Stomach smooth muscle (tissue), 2 donors: ENCODE results near the gene FGD4.

Experiments
- H3K27ac ChIP-seq: one replicate; pipeline ENCODE4 v1.7.0; 2013; ENCODE audit warnings: mild to moderate bottlenecking, low read length, inconsistent platforms
- H3K27me3 ChIP-seq, 2 donors: one replicate each; pipeline ENCODE4 v1.7.0; 2013; ENCODE audit warnings: low read length in 2 of 2; ENCODE audit not compliant: insufficient read depth in 2 of 2, control insufficient read depth in 1 of 2
- H3K36me3 ChIP-seq, 2 donors: one replicate each; pipeline ENCODE4 v1.7.0; 2013; ENCODE audit warnings: low read length in 2 of 2; ENCODE audit not compliant: control insufficient read depth in 2 of 2, insufficient read depth in 2 of 2
- H3K4me1 ChIP-seq: one replicate; pipeline ENCODE4 v1.7.0; 2013; ENCODE audit warnings: low read length; ENCODE audit not compliant: control insufficient read depth, insufficient read depth
- H3K4me3 ChIP-seq, 2 donors: one replicate each; pipeline ENCODE4 v1.7.0; 2013; ENCODE audit warnings: low read length in 2 of 2
- H3K9ac ChIP-seq, 2 donors: one replicate each; pipeline ENCODE4 v1.7.0; 2013; ENCODE audit warnings: low read length in 2 of 2, mild to moderate bottlenecking in 1 of 2
- H3K9me3 ChIP-seq, 2 donors: one replicate each; pipeline ENCODE4 v1.7.0; 2013; ENCODE audit warnings: low read length in 2 of 2; ENCODE audit not compliant: control insufficient read depth in 2 of 2
- donor health status: healthy.
- donor health status: Pancreatic carcinoma.

The FGD4 gene

GRCh38 chr12:32536000-32536345, 136.6 kb downstream of the FGD4 start:
- Histone ChIP-seq H3K36me3 (no peaks in the 10 kb centered on the region), H3K4me3 (peak overlapping the region; percentile 74 to 75), H3K4me1 (peaks cover 20% of the 10 kb centered on the region), H3K9ac (peak overlapping the region; percentile 2 to 52), H3K9me3 (no peaks in the 10 kb centered on the region), H3K27ac (peak overlapping the region; percentile 46), H3K27me3 (no peaks in the 10 kb centered on the region)

GRCh38 chr12:32541754-32542374, 142.5 kb downstream of the FGD4 start:
- peaks cover 27% of the 10 kb centered on the region for H3K4me1 ChIP-seq
- H3K27ac ChIP-seq, result peak overlapping the region; percentile 42
- H3K9ac ChIP-seq, result peak overlapping the region in 1 of 2 donors; percentile 43
- peak overlapping the region; percentile 29 to 30 for H3K4me3 ChIP-seq
- H3K36me3 ChIP-seq, result no peaks in the 10 kb centered on the region
- no peaks in the 10 kb centered on the region for H3K9me3 ChIP-seq
- no peaks in the 10 kb centered on the region for H3K27me3 ChIP-seq

- H3K27me3 ChIP-seq, result no peaks in the 10 kb centered on the region
- H3K9me3 ChIP-seq, result no peaks in the 10 kb centered on the region
- H3K36me3 ChIP-seq, result no peaks in the 10 kb centered on the region
- H3K27ac ChIP-seq, result peak overlapping the region; percentile 42
- H3K9ac ChIP-seq, result peak overlapping the region; percentile 21 to 43
- H3K4me3 ChIP-seq, result peak overlapping the region; percentile 29 to 30
- H3K4me1 ChIP-seq, result peaks cover 35% of the 10 kb centered on the region
These were observed 143.3 kb downstream of the FGD4 start for GRCh38 chr12:32542428-32543229.

- H3K27me3 ChIP-seq, result no peaks in the 10 kb centered on the region
- H3K9me3 ChIP-seq, result no peaks in the 10 kb centered on the region
- H3K27ac ChIP-seq, result peak overlapping the region; percentile 25
- H3K4me3 ChIP-seq, result no peak overlapping the region
- no peaks in the 10 kb centered on the region for H3K36me3 ChIP-seq
- H3K9ac ChIP-seq, result no peak overlapping the region
- peaks cover 50% of the 10 kb centered on the region for H3K4me1 ChIP-seq
These were observed 145.5 kb downstream of the FGD4 start for GRCh38 chr12:32544893-32545292.

GRCh38 chr12:32545413-32545980, 146.1 kb downstream of the FGD4 start:
- no peaks in the 10 kb centered on the region for H3K27me3 ChIP-seq
- H3K36me3 ChIP-seq, result no peaks in the 10 kb centered on the region
- H3K27ac ChIP-seq, result peak overlapping the region; percentile 25
- H3K9ac ChIP-seq, result no peak overlapping the region
- no peaks in the 10 kb centered on the region for H3K9me3 ChIP-seq
- H3K4me3 ChIP-seq, result no peak overlapping the region
- peaks cover 54% of the 10 kb centered on the region for H3K4me1 ChIP-seq

GRCh38 chr12:32546272-32546671, 146.9 kb downstream of the FGD4 start:
- Histone ChIP-seq H3K27me3 (no peaks in the 10 kb centered on the region), H3K4me3 (no peak overlapping the region), H3K27ac (peak overlapping the region; percentile 37), H3K4me1 (peaks cover 54% of the 10 kb centered on the region), H3K9ac (no peak overlapping the region), H3K36me3 (no peaks in the 10 kb centered on the region), H3K9me3 (no peaks in the 10 kb centered on the region)

GRCh38 chr12:32548691-32549281, 149.4 kb downstream of the FGD4 start:
- Histone ChIP-seq H3K4me1 (peaks cover 46% of the 10 kb centered on the region), H3K27me3 (no peaks in the 10 kb centered on the region), H3K9ac (peak overlapping the region in 1 of 2 donors; percentile 16), H3K27ac (peak overlapping the region; percentile 81), H3K36me3 (no peaks in the 10 kb centered on the region), H3K9me3 (no peaks in the 10 kb centered on the region), H3K4me3 (peak overlapping the region in 1 of 2 donors; percentile 68)

GRCh38 chr12:32549675-32550079, 150.3 kb downstream of the FGD4 start:
- H3K9ac ChIP-seq, result peak overlapping the region; percentile 34 to 47
- H3K9me3 ChIP-seq, result no peaks in the 10 kb centered on the region
- no peaks in the 10 kb centered on the region for H3K36me3 ChIP-seq
- H3K27ac ChIP-seq, result peak overlapping the region; percentile 81
- no peaks in the 10 kb centered on the region for H3K27me3 ChIP-seq
- H3K4me3 ChIP-seq, result peak overlapping the region; percentile 40 to 68
- peaks cover 46% of the 10 kb centered on the region for H3K4me1 ChIP-seq

- Histone ChIP-seq H3K27me3 (no peaks in the 10 kb centered on the region), H3K4me3 (no peak overlapping the region), H3K27ac (no peak overlapping the region), H3K9me3 (no peaks in the 10 kb centered on the region), H3K4me1 (peaks cover 41% of the 10 kb centered on the region), H3K36me3 (no peaks in the 10 kb centered on the region), H3K9ac (no peak overlapping the region)
These were observed 151.7 kb downstream of the FGD4 start for GRCh38 chr12:32551058-32551457.

- Histone ChIP-seq H3K9ac (no peak overlapping the region), H3K27ac (no peak overlapping the region), H3K4me3 (peak overlapping the region; percentile 1 to 33), H3K9me3 (no peaks in the 10 kb centered on the region), H3K36me3 (no peaks in the 10 kb centered on the region), H3K27me3 (no peaks in the 10 kb centered on the region), H3K4me1 (peaks cover 11% of the 10 kb centered on the region)
These were observed 159.5 kb downstream of the FGD4 start for GRCh38 chr12:32558903-32559302.
